Endothelial cell of umbilical vein (primary cell): Measurements from ENCODE around the gene CFAP46. TPM values are rescaled to one million over a fixed set of nuclear protein-coding genes. Genes with fewer than 3 reads are reported as not detected.

Source experiments
- BruUV-seq: library from RNA; stranded (reverse); fragments of 400-500 nt; replicated peaks from 2 replicates; lab custom pipeline; 2021; lab: Mats Ljungman, UMichigan
- CTCF ChIA-PET: fragments of 300-600, 350-600 bp; sonication (Branson Sonifier 250); formaldehyde crosslinking; loops from one replicate; lab custom pipeline; 2021; ENCODE audit warnings: antibody characterized with exemption, inconsistent platforms; lab: Charles Lee
- POLR2A ChIA-PET: fragments of 300-600, 350-600 bp; sonication (Branson Sonifier 250); formaldehyde crosslinking; loops from one replicate; lab custom pipeline; 2021; ENCODE audit warnings: antibody characterized with exemption, inconsistent platforms; lab: Charles Lee
- DNase-seq: peaks from one replicate; pipeline ENCODE4 v3.0.0-alpha.2; 2011; ENCODE audit warnings: low read depth, low spot score
- FAIRE-seq: peaks from 2 replicates; lab custom pipeline; 2011; peaks lifted over from hg19 to GRCh38; lab: Jason Lieb, UNC
- H2AFZ ChIP-seq: 2 replicates; pipeline ENCODE4 v1.6.0; 2012; ENCODE audit warnings: low read depth, low read length, control low read depth, inconsistent platforms
- H3K27ac ChIP-seq: 2 replicates; pipeline ENCODE4 v1.5.1; 2011; ENCODE audit warnings: low read depth, mild to moderate bottlenecking, control low read depth, low read length, moderate library complexity; ENCODE audit not compliant: insufficient read depth
- H3K27me3 ChIP-seq, 2 experiments: 2 replicates each; pipeline versions ENCODE4 v1.6.0 to v1.6.1; 2011; ENCODE audit warnings: low read length in 2 of 2, mixed read lengths in 1 of 2; ENCODE audit not compliant: control insufficient read depth in 2 of 2, insufficient read depth in 2 of 2
- H3K36me3 ChIP-seq, 2 experiments: 2 replicates in 1 of 2; 3 replicates in 1 of 2; pipeline ENCODE4 v1.5.1; 2011; ENCODE audit warnings: low read length in 2 of 2, mild to moderate bottlenecking in 1 of 2, moderate library complexity in 1 of 2; ENCODE audit not compliant: control insufficient read depth in 2 of 2, insufficient read depth in 2 of 2; ENCODE audit errors: extremely low read depth in 1 of 2
- H3K4me1 ChIP-seq: 3 replicates; pipeline ENCODE4 v1.5.1; 2011; ENCODE audit warnings: mild to moderate bottlenecking, low read length; ENCODE audit not compliant: control insufficient read depth, insufficient read depth; ENCODE audit errors: extremely low read depth
- H3K4me2 ChIP-seq: 2 replicates; pipeline ENCODE4 v1.6.1; 2011; ENCODE audit warnings: low read length, control low read depth, mixed read lengths; ENCODE audit not compliant: insufficient read depth
- H3K4me3 ChIP-seq, 3 experiments: fragments of 200-600 bp in 1 of 3; sonication (generic), shearing (Covaris generic) in 1 of 3; replicated peaks in 1 of 3; 2 replicates each; pipeline ENCODE4 v1.5.1; 2011 to 2016; ENCODE audit warnings: control low read depth in 3 of 3, low read length in 3 of 3, mild to moderate bottlenecking in 2 of 3, inconsistent platforms in 1 of 3, low read depth in 1 of 3, moderate library complexity in 1 of 3; ENCODE audit not compliant: insufficient read depth in 1 of 3
- H3K79me2 ChIP-seq: 2 replicates; pipeline ENCODE4 v1.6.0; 2012; ENCODE audit warnings: low read length, inconsistent platforms; ENCODE audit not compliant: control insufficient read depth, insufficient read depth
- H3K9ac ChIP-seq: replicated peaks from 2 replicates; pipeline ENCODE3; 2011; ENCODE audit warnings: low read length, control low read depth; ENCODE audit not compliant: insufficient read depth; ENCODE audit errors: extremely low read depth
- H3K9me1 ChIP-seq: replicated peaks from 3 replicates; pipeline ENCODE4 v1.6.0; 2011; ENCODE audit warnings: mild to moderate bottlenecking, low read length; ENCODE audit not compliant: control insufficient read depth, insufficient read depth; ENCODE audit errors: extremely low read depth
- H3K9me3 ChIP-seq: replicated peaks from 2 replicates; pipeline ENCODE4 v1.5.1; 2012; ENCODE audit warnings: low read length, inconsistent platforms; ENCODE audit not compliant: control insufficient read depth, insufficient read depth
- H4K20me1 ChIP-seq: replicated peaks from 2 replicates; pipeline ENCODE3; 2011; ENCODE audit warnings: mild to moderate bottlenecking, low read length; ENCODE audit not compliant: control insufficient read depth, insufficient read depth; ENCODE audit errors: extremely low read depth
- CTCF ChIP-seq, 2 donors: IDR thresholded peaks; 1 replicate in 1 of 2; 2 replicates in 1 of 2; pipeline ENCODE4 v1.5.1; 2011; ENCODE audit warnings: low read length in 2 of 2, mild to moderate bottlenecking in 2 of 2, moderate library complexity in 2 of 2, control low read depth in 1 of 2, inconsistent platforms in 1 of 2, low read depth in 1 of 2; ENCODE audit not compliant: insufficient read depth in 1 of 2; ENCODE audit errors: extremely low read depth in 1 of 2
- EZH2 ChIP-seq: IDR thresholded peaks from 2 replicates; pipeline ENCODE4 v1.6.1; 2012; ENCODE audit warnings: borderline replicate concordance, low read depth, mild to moderate bottlenecking, moderate library complexity, low read length, inconsistent platforms; ENCODE audit not compliant: severe bottlenecking
- FOS ChIP-seq: IDR thresholded peaks from 2 replicates; pipeline ENCODE4 v1.6.1; 2011; ENCODE audit warnings: mild to moderate bottlenecking, low read length, moderate library complexity, borderline replicate concordance; ENCODE audit not compliant: insufficient read depth
- GATA2 ChIP-seq: IDR thresholded peaks from 2 replicates; pipeline ENCODE4 v1.7.0; 2011; ENCODE audit warnings: low read depth, mild to moderate bottlenecking, moderate library complexity, mixed read lengths, low read length; ENCODE audit not compliant: insufficient read length, insufficient read depth
- JUN ChIP-seq: IDR thresholded peaks from 2 replicates; pipeline ENCODE4 v1.6.1; 2011; ENCODE audit warnings: borderline replicate concordance, low read depth; ENCODE audit not compliant: insufficient read length, insufficient read depth
- MYC ChIP-seq: IDR thresholded peaks from one replicate; pipeline ENCODE4 v1.6.1; 2011; ENCODE audit warnings: mild to moderate bottlenecking, low read depth, low read length
- POLR2A ChIP-seq: IDR thresholded peaks from 2 replicates; pipeline ENCODE4 v1.6.1; 2012; ENCODE audit warnings: low read depth, mild to moderate bottlenecking, control low read depth, low read length
- POLR2AphosphoS5 ChIP-seq: IDR thresholded peaks from 2 replicates; pipeline ENCODE4 v1.6.1; 2012; ENCODE audit warnings: low read depth, mild to moderate bottlenecking, control low read depth, low read length, moderate library complexity; ENCODE audit not compliant: insufficient read depth
- dilution Hi-C: fragments of 300-500 bp; cut with MboI; formaldehyde crosslinking; loops from one replicate; pipeline ENCODE4 v1.15.0; 2019; ENCODE audit warnings: low sequenced_read_pairs; ENCODE audit not compliant: extremely low pct_ligation_motif_present
- intact Hi-C: fragments of 100-400 bp; cut with micrococcal nuclease; formaldehyde crosslinking; loops from one replicate; pipeline ENCODE4 v1.10.0; 2022
- polyA plus RNA-seq, 4 experiments: library from polyadenylated mRNA; depleted of rRNA in 3 of 4; stranded (reverse) in 3 of 4; unstranded in 1 of 4; fragments of >200 nt; gene quantifications; 2 replicates each; pipeline versions ENCODE4 v1.2.1 to v1.2.3, GENCODE V29; 2011 to 2012; ENCODE audit warnings: missing spikeins in 1 of 4
- total RNA-seq: library from RNA; stranded (reverse); gene quantifications from 2 replicates; pipeline ENCODE4 v1.2.3, GENCODE V29; 2021

The CFAP46 gene
- total and polyA plus RNA-seq, 2 donors (not counting 3 experiments of a cell fraction or from before 2014, with no cell fraction given): 0.75 to 0.98 TPM

DNA sequence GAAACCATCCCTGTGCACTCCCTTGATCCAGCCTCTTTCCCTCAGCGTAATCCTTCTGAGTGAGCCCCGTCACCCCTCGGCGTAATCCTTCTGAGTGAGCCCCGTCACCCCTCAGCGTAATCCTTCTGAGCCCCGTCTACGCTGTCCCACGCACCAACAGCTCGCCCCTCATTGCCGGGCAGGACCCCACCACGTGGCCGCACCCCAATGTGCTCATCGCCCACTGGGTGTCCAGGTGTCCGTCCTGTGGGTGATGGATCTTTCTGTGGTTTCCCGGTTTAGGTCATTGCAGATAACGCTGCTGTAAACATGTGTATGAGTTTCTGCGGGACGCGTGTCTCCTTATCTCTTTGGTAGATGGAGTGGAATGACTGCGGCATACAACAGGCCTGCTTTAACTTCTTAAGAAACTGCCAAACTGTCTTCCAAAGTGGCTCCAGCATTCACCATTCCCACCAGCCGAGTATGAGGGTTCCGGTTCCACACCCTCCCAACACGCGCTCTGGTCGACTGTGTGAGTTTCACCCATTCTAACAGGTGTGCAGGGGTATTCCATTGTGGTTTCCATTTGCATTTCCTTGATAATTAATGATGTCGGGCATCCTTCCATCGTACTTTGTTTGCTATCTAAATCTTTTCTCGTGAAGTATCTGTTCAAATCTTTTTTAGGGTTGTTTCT, 114.4 kb downstream of the CFAP46 start:
- H4K20me1 ChIP-seq: no peaks in the 10 kb centered on the region
- intact Hi-C loops (no loop called here), dilution Hi-C loops (no loop called here)
- no peak overlapping the region for H3K9ac ChIP-seq
- no peak for DNase-seq
- no peak overlapping the region for H3K4me3 ChIP-seq
- no peaks in the 10 kb centered on the region for H3K36me3 ChIP-seq
- H3K9me1 ChIP-seq: no peaks in the 10 kb centered on the region
- TF ChIP-seq MYC (no peak), EZH2 (no peak), CTCF (IDR thresholded peaks at IDR 0.05; ENCODE audit: extremely low read depth in 1 of 2, insufficient read depth in 1 of 2, low read depth in 1 of 2, low read length in 2 of 2) (no peak), POLR2A (no peak), GATA2 (no peak), JUN (no peak), POLR2AphosphoS5 (no peak), FOS (no peak)
- H3K4me1 ChIP-seq: no peaks in the 10 kb centered on the region
- H3K9me3 ChIP-seq: peaks cover 2% of the 10 kb centered on the region
- H2AFZ ChIP-seq: no peak overlapping the region
- POLR2A ChIA-PET: no interaction called here
- BruUV-seq: no TSS peak
- CTCF ChIA-PET: no interaction called here
- FAIRE-seq: no peak
- H3K27me3 ChIP-seq: no peaks in the 10 kb centered on the region
- H3K27ac ChIP-seq: no peak overlapping the region
- H3K79me2 ChIP-seq: no peaks in the 10 kb centered on the region
- no peak overlapping the region for H3K4me2 ChIP-seq
